ENCODE data around the gene F13A1. TPM values are rescaled to one million over a fixed set of nuclear protein-coding genes. Genes with fewer than 3 reads are reported as not detected.

F13A1 gene
- total RNA-seq, 2 donors from 2014 or later: 8.5 to 305 TPM

GRCh38 chr6:6191909-6192308, 128.6 kb downstream of the F13A1 start:
- Mint-ChIP-seq H3K27ac (no peak overlapping the region), H3K4me1 (no peaks in the 10 kb centered on the region), H3K4me3 (no peak overlapping the region), H3K36me3 (ENCODE audit: low read depth) (peaks cover 3% of the 10 kb centered on the region), H3K27me3 (peaks cover 16% of the 10 kb centered on the region)
- ATAC-seq (no peak), DNase-seq (no peak)
- no peaks in the 10 kb centered on the region for H3K9me3 ChIP-seq (ENCODE audit: control insufficient read depth, low read length, poor library complexity, severe bottlenecking)

GRCh38 chr6:6191476-6191875, 129.0 kb downstream of the F13A1 start:
- H3K4me1 Mint-ChIP-seq: no peaks in the 10 kb centered on the region
- H3K27me3 Mint-ChIP-seq: peaks cover 16% of the 10 kb centered on the region
- H3K27ac Mint-ChIP-seq: no peak overlapping the region
- no peak for ATAC-seq
- no peak overlapping the region for H3K4me3 Mint-ChIP-seq
- H3K36me3 Mint-ChIP-seq (ENCODE audit: low read depth): peaks cover 3% of the 10 kb centered on the region
- no peak for DNase-seq
- no peaks in the 10 kb centered on the region for H3K9me3 ChIP-seq (ENCODE audit: control insufficient read depth, low read length, poor library complexity, severe bottlenecking)

GRCh38 chr6:6180684-6181083, 139.8 kb downstream of the F13A1 start:
- H3K9me3 ChIP-seq (ENCODE audit: control insufficient read depth, low read length, poor library complexity, severe bottlenecking): no peaks in the 10 kb centered on the region
- H3K27me3 Mint-ChIP-seq: peaks cover 30% of the 10 kb centered on the region
- ATAC-seq (no peak), DNase-seq (no peak)
- no peak overlapping the region for H3K4me3 Mint-ChIP-seq
- H3K36me3 Mint-ChIP-seq (ENCODE audit: low read depth): no peaks in the 10 kb centered on the region
- no peak overlapping the region for H3K27ac Mint-ChIP-seq
- H3K4me1 Mint-ChIP-seq: no peaks in the 10 kb centered on the region

- Mint-ChIP-seq H3K36me3 (ENCODE audit: low read depth) (no peaks in the 10 kb centered on the region), H3K27me3 (peaks cover 30% of the 10 kb centered on the region), H3K4me3 (no peak overlapping the region), H3K27ac (no peak overlapping the region), H3K4me1 (no peaks in the 10 kb centered on the region)
- ATAC-seq (no peak), DNase-seq (no peak)
- H3K9me3 ChIP-seq (ENCODE audit: control insufficient read depth, low read length, poor library complexity, severe bottlenecking): no peaks in the 10 kb centered on the region
Observed at GRCh38 chr6:6179858-6180623, 140.4 kb downstream of the F13A1 start.

- Mint-ChIP-seq H3K27ac (no peak overlapping the region), H3K36me3 (ENCODE audit: low read depth) (no peaks in the 10 kb centered on the region), H3K4me3 (no peak overlapping the region), H3K4me1 (no peaks in the 10 kb centered on the region), H3K27me3 (peaks cover 30% of the 10 kb centered on the region)
- H3K9me3 ChIP-seq (ENCODE audit: control insufficient read depth, low read length, poor library complexity, severe bottlenecking): no peaks in the 10 kb centered on the region
- no peak for ATAC-seq
- DNase-seq: no peak
Observed at GRCh38 chr6:6178795-6179194, 141.7 kb downstream of the F13A1 start.

- Mint-ChIP-seq H3K36me3 (ENCODE audit: low read depth) (no peaks in the 10 kb centered on the region), H3K4me1 (no peaks in the 10 kb centered on the region), H3K4me3 (no peak overlapping the region), H3K27ac (no peak overlapping the region), H3K27me3 (peaks cover 37% of the 10 kb centered on the region)
- H3K9me3 ChIP-seq (ENCODE audit: control insufficient read depth, low read length, poor library complexity, severe bottlenecking): no peaks in the 10 kb centered on the region
- DNase-seq: no peak
- ATAC-seq: no peak
Observed at GRCh38 chr6:6177754-6178153, 142.7 kb downstream of the F13A1 start.

GRCh38 chr6:6176586-6177228, 143.8 kb downstream of the F13A1 start:
- ATAC-seq: no peak
- no peaks in the 10 kb centered on the region for H3K4me1 Mint-ChIP-seq
- no peak for DNase-seq
- H3K4me3 Mint-ChIP-seq: no peak overlapping the region
- peaks cover 32% of the 10 kb centered on the region for H3K27me3 Mint-ChIP-seq
- no peaks in the 10 kb centered on the region for H3K9me3 ChIP-seq (ENCODE audit: control insufficient read depth, low read length, poor library complexity, severe bottlenecking)
- H3K27ac Mint-ChIP-seq: no peak overlapping the region
- H3K36me3 Mint-ChIP-seq (ENCODE audit: low read depth): no peaks in the 10 kb centered on the region

- H3K9me3 ChIP-seq (ENCODE audit: control insufficient read depth, low read length, poor library complexity, severe bottlenecking): no peaks in the 10 kb centered on the region
- ATAC-seq (no peak), DNase-seq (no peak)
- Mint-ChIP-seq H3K27ac (no peak overlapping the region), H3K4me3 (no peak overlapping the region), H3K4me1 (no peaks in the 10 kb centered on the region), H3K27me3 (peaks cover 29% of the 10 kb centered on the region), H3K36me3 (ENCODE audit: low read depth) (no peaks in the 10 kb centered on the region)
Observed at GRCh38 chr6:6176127-6176526, 144.3 kb downstream of the F13A1 start.

GRCh38 chr6:6169141-6169540, 151.3 kb downstream of the F13A1 start:
- DNase-seq: no peak
- no peak for ATAC-seq
- Mint-ChIP-seq H3K4me1 (no peaks in the 10 kb centered on the region), H3K36me3 (ENCODE audit: low read depth) (no peaks in the 10 kb centered on the region), H3K27me3 (peaks cover 35% of the 10 kb centered on the region), H3K27ac (no peak overlapping the region), H3K4me3 (no peak overlapping the region)
- no peaks in the 10 kb centered on the region for H3K9me3 ChIP-seq (ENCODE audit: control insufficient read depth, low read length, poor library complexity, severe bottlenecking)

GRCh38 chr6:6166064-6166463, 154.4 kb downstream of the F13A1 start:
- no peaks in the 10 kb centered on the region for H3K9me3 ChIP-seq (ENCODE audit: control insufficient read depth, low read length, poor library complexity, severe bottlenecking)
- DNase-seq (no peak), ATAC-seq (no peak)
- peaks cover 37% of the 10 kb centered on the region for H3K27me3 Mint-ChIP-seq
- no peaks in the 10 kb centered on the region for H3K36me3 Mint-ChIP-seq (ENCODE audit: low read depth)
- no peaks in the 10 kb centered on the region for H3K4me1 Mint-ChIP-seq
- no peak overlapping the region for H3K27ac Mint-ChIP-seq
- no peak overlapping the region for H3K4me3 Mint-ChIP-seq

GRCh38 chr6:6164367-6164766, 156.1 kb downstream of the F13A1 start:
- no peak overlapping the region for H3K4me3 Mint-ChIP-seq
- H3K27ac Mint-ChIP-seq: no peak overlapping the region
- ATAC-seq (no peak), DNase-seq (no peak)
- no peaks in the 10 kb centered on the region for H3K9me3 ChIP-seq (ENCODE audit: control insufficient read depth, low read length, poor library complexity, severe bottlenecking)
- H3K4me1 Mint-ChIP-seq: no peaks in the 10 kb centered on the region
- H3K27me3 Mint-ChIP-seq: peaks cover 35% of the 10 kb centered on the region
- H3K36me3 Mint-ChIP-seq (ENCODE audit: low read depth): no peaks in the 10 kb centered on the region

GRCh38 chr6:6154335-6154734, 166.1 kb downstream of the F13A1 start:
- Mint-ChIP-seq H3K4me3 (no peak overlapping the region), H3K4me1 (peaks cover 2% of the 10 kb centered on the region), H3K36me3 (ENCODE audit: low read depth) (peaks cover 2% of the 10 kb centered on the region), H3K27me3 (peaks cover 49% of the 10 kb centered on the region), H3K27ac (no peak overlapping the region)
- ATAC-seq (no peak), DNase-seq (no peak)
- no peaks in the 10 kb centered on the region for H3K9me3 ChIP-seq (ENCODE audit: control insufficient read depth, low read length, poor library complexity, severe bottlenecking)

GRCh38 chr6:6152060-6152459, 168.4 kb downstream of the F13A1 start:
- Mint-ChIP-seq H3K27ac (no peak overlapping the region), H3K36me3 (ENCODE audit: low read depth) (peaks cover 2% of the 10 kb centered on the region), H3K27me3 (peaks cover 47% of the 10 kb centered on the region), H3K4me3 (no peak overlapping the region), H3K4me1 (peaks cover 2% of the 10 kb centered on the region)
- no peak for DNase-seq
- no peaks in the 10 kb centered on the region for H3K9me3 ChIP-seq (ENCODE audit: control insufficient read depth, low read length, poor library complexity, severe bottlenecking)
- ATAC-seq: no peak

All from T-helper 17 cell (primary cell).